Neural progenitor cell (in vitro differentiated cells): ENCODE results near the gene DAPK2.

Experiments used
- EZH2 ChIP-seq: fragments of 200-600 bp; sonication (generic); IDR thresholded peaks from 2 replicates; pipeline ENCODE4 v1.6.1; 2017; ENCODE audit warnings: antibody characterized with exemption, mild to moderate bottlenecking, moderate library complexity
- TF ChIP-seq, protein P1 (sequence below): fragments of 200-600 bp; sonication (generic); IDR thresholded peaks from 2 replicates; pipeline ENCODE4 v1.5.1; 2017; ENCODE audit warnings: antibody characterized with exemption, mild to moderate bottlenecking

DNA sequence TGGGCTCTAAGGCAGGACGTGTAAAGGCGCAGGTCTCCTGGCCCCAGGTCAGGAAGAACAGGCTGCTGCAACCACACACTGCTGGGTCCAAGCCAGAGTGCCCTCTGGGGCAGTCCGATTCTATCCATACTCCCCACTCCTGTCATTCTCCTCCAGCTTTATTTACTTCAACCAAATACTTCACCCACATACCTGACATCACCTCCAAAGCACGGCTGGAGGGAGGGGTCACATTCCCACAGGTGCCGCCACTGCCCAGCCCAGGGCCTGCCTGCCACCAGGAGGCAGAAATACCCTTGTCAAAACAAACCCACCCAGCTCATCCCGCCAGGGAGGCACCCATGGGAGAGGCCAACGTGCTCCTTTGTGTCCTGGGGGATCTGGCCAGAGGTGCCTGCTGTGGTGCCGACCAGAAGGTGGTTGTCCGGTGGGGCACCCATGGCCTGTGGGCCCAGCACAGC is 100.4 kb downstream of the DAPK2 start:
- TF ChIP-seq EZH2, result no peak
- TF ChIP-seq, protein P1, sequence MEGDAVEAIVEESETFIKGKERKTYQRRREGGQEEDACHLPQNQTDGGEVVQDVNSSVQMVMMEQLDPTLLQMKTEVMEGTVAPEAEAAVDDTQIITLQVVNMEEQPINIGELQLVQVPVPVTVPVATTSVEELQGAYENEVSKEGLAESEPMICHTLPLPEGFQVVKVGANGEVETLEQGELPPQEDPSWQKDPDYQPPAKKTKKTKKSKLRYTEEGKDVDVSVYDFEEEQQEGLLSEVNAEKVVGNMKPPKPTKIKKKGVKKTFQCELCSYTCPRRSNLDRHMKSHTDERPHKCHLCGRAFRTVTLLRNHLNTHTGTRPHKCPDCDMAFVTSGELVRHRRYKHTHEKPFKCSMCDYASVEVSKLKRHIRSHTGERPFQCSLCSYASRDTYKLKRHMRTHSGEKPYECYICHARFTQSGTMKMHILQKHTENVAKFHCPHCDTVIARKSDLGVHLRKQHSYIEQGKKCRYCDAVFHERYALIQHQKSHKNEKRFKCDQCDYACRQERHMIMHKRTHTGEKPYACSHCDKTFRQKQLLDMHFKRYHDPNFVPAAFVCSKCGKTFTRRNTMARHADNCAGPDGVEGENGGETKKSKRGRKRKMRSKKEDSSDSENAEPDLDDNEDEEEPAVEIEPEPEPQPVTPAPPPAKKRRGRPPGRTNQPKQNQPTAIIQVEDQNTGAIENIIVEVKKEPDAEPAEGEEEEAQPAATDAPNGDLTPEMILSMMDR, result no peak
